HepG2 (cell line): ENCODE measurements around the gene INO80C.

ENCODE experiments used
- CHD4 ChIP-seq: fragments of 200-600 bp; sonication (generic); IDR thresholded peaks from 2 replicates; pipeline ENCODE4 v1.7.0; 2017; ENCODE audit warnings: mild to moderate bottlenecking, low read length, borderline replicate concordance
- PHF20 ChIP-seq: sonication (generic); formaldehyde crosslinking; IDR thresholded peaks from 2 replicates; pipeline ENCODE4 v1.5.0; 2020; ENCODE audit warnings: mild to moderate bottlenecking, missing genetic modification reagents
- TBX2 ChIP-seq: sonication (generic); formaldehyde crosslinking; IDR thresholded peaks from 2 replicates; pipeline ENCODE4 v1.5.0; 2020; ENCODE audit warnings: missing genetic modification reagents, mild to moderate bottlenecking, borderline replicate concordance
- TF ChIP-seq, protein P1 (sequence below): sonication (generic); formaldehyde crosslinking; IDR thresholded peaks from 2 replicates; pipeline ENCODE4 v1.5.0; 2020; ENCODE audit warnings: mild to moderate bottlenecking, missing genetic modification reagents, moderate library complexity
- TF ChIP-seq, protein P2 (sequence below): IDR thresholded peaks from 2 replicates; pipeline ENCODE4 v1.6.1; 2012; ENCODE audit warnings: inconsistent platforms

DNA sequence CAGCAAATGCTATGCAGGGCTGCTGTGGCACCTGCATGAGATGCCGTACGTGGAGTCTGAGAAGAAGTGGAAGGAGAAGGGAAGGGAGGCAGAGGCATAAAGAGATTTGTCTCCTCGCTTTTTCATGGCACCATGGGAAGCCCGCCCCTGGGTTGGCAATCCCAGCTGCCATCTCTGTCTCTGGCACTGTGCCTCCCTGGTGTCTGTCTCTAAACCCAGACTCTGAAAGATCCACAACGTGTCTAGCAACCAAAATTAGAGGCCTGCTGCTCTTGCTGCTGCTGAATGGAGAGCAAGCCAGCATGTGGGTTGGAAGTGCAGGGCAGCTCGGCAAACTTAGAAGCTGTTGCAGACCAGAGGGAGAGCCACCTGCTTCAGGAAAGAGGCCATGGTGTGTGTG, 53.1 kb downstream of the INO80C start:
- TF ChIP-seq TBX2 = no peak
- TF ChIP-seq, protein P1, sequence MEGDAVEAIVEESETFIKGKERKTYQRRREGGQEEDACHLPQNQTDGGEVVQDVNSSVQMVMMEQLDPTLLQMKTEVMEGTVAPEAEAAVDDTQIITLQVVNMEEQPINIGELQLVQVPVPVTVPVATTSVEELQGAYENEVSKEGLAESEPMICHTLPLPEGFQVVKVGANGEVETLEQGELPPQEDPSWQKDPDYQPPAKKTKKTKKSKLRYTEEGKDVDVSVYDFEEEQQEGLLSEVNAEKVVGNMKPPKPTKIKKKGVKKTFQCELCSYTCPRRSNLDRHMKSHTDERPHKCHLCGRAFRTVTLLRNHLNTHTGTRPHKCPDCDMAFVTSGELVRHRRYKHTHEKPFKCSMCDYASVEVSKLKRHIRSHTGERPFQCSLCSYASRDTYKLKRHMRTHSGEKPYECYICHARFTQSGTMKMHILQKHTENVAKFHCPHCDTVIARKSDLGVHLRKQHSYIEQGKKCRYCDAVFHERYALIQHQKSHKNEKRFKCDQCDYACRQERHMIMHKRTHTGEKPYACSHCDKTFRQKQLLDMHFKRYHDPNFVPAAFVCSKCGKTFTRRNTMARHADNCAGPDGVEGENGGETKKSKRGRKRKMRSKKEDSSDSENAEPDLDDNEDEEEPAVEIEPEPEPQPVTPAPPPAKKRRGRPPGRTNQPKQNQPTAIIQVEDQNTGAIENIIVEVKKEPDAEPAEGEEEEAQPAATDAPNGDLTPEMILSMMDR (CRISPR knock-in tag) = no peak
- no peak for TF ChIP-seq PHF20 (CRISPR knock-in tag)
- TF ChIP-seq CHD4 = no peak
- TF ChIP-seq, protein P2, sequence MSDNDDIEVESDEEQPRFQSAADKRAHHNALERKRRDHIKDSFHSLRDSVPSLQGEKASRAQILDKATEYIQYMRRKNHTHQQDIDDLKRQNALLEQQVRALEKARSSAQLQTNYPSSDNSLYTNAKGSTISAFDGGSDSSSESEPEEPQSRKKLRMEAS = no peak
